Loucy (cell line): ENCODE measurements around the gene B9D1.

Source experiments
- CTCF ChIP-seq: fragments of 200-600 bp; sonication (generic); conservative IDR thresholded peaks from 2 replicates; pipeline ENCODE4 v1.5.1; 2014; ENCODE audit warnings: mild to moderate bottlenecking, antibody characterized with exemption, low read length
- EZH2phosphoT487 ChIP-seq: fragments of 200-600 bp; IDR thresholded peaks from 2 replicates; pipeline ENCODE4 v1.6.1; 2018; ENCODE audit warnings: antibody characterized with exemption, mild to moderate bottlenecking, moderate library complexity, borderline replicate concordance

DNA sequence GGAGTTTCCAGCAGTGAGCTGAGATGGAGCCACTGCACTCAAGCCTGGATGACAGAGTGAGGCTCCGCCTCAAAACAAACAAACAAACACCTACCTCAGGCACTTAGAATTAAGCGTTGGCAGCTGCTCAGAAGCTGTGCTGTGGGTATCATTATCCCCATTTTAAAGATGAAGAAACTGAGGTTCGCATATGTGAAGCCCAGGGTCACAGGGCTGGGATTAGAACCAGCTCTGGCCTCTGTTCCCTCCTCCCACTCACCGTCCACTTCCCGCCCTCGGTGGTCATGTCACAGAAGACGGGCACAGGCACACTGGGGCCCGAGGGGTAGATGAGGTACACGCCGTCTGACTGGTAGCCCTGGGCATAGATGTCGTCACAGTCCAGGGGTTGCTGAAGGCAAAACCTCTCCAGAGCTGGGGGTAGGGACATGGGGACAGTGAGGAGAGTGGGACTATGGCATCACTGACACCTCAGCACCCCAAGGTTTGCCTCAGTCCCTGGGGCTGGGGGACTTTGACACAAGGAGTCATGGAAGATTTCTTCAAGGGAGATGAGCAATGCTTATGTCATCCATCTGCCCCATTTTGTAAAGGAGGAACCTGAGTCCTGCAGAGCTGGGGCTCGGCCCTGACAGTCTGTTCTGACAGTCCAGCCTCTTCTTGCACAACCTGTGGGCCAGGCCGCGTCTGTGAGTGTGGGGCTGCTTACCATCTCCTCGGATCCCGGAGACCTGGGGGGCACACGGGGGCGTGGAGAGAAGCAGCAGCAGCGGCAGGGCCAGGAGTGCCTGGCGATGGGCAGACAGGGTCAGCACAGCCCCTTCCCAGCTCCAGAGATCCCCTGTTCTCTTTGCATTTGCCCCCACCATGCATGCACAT is 23.8 kb upstream of the B9D1 start:
- TF ChIP-seq CTCF (no peak), EZH2phosphoT487 (no peak)
